NCI-H2227 (cell line): Measurements from ENCODE around the gene DNAJC8.

Source experiments
- DNase-seq: peaks from one replicate; lab custom pipeline; 2025; ENCODE audit not compliant: unreplicated experiment; lab: John Stamatoyannopoulos, UW

DNAJC8 gene

DNA sequence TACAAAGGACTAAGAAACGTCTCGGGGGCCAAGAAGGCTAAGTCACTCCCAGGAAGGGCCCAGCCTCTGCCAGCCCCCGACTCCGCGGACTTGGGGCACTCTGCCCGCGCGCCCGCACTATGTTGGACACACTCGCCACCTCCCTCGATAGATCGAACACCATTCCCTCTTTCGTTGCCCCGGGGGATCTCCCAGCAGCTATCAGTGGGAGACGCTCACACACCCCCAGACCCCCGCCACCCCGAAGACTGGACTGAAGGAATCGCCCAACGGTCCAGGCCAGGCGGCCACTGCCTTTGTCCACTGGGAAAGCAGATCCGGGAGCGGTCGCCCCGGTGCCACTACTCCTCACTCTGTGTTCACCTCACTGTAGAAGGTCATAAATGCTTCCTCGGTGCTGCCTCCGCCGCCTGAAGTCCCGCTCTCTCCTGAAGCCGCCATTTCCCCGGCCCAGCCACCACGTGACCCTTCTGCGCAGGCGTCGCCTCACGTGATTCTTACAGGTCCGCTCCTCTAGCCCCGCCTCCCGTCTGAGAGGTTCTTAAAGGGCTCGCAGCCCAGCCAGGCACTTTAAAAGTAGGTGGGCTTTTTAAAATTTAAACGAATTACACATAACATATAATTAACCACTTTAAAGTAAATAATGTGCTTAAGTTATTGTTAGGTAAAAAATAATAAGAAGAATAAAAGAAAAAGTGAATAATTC is at the start of gene DNAJC8:
Gene DNAJC8, minus strand, starts transcription at position 472 of the 706 bp plus-strand sequence. Its CDS starts 31 bp downstream, at position 441.
- peak; percentile 95 for DNase-seq

GRCh38 chr1:28281608-28282425 is 49.0 kb upstream of the DNAJC8 start:
- DNase-seq, result no peak

DNA sequence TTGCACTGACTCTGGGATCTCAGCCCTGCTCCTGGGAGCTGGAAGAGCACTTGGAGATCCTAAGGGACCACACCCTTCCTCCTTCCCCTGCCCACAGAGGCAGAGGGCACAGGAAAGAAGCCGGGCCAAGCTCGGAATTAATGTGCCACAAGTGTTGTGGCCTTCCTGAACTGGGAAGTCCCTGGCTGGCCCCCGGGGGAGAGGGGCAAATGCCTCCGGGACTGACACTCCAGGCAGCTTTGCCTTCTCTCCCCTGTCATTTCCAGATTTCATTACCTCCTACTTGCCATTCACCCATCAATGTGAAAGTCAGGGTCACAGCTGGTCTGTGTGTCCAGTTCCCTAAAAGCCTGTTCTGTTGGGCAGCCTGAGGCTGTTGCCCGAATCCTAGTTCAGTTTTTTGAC is 48.1 kb upstream of the DNAJC8 start:
- no peak for DNase-seq

DNA sequence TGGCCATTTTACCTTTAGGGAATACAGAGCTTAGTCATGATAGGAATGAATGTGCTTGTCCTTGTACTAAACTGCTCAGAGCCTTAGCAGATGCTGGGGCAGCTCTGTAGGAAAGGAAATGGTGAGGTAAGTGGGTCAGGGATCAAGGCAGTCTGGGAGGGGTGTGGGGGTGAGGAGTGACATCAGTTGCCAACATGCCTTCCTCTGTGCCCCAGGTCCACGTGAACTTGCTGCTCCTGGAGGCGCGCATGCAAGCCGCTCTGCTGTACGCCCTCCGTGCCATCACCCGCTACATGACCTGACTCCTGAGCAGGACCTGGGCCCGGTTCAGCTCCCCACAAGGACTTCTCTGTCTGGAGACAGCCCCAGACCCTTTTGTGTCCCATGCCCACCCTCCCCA is 47.7 kb upstream of the DNAJC8 start:
- DNase-seq, result no peak

- DNase-seq, result no peak
Measured at GRCh38 chr1:28279721-28280120, 46.9 kb upstream of the DNAJC8 start.

DNA sequence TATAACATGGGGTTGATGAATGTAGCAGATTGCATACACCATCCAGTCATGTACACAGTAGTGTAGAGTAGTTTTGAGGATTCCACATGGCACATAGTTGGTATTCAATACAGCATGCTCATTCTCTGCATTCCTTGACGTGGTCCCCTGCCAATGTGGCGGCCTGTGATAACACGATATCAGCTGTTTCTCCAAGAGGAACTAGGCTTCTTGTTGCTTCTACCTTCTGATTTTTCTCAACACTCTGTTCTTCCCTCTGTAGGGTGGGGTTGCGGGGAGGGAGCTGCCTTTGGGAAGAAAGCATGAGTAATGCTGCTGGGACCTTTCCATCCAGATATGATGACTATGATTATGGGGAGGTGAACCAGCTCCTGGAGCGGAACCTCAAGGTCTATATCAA is 45.9 kb upstream of the DNAJC8 start:
- DNase-seq, result no peak

GRCh38 chr1:28273216-28273860 is 40.5 kb upstream of the DNAJC8 start:
- DNase-seq, result no peak

GRCh38 chr1:28272215-28272852 is 39.5 kb upstream of the DNAJC8 start:
- DNase-seq, result no peak

DNA sequence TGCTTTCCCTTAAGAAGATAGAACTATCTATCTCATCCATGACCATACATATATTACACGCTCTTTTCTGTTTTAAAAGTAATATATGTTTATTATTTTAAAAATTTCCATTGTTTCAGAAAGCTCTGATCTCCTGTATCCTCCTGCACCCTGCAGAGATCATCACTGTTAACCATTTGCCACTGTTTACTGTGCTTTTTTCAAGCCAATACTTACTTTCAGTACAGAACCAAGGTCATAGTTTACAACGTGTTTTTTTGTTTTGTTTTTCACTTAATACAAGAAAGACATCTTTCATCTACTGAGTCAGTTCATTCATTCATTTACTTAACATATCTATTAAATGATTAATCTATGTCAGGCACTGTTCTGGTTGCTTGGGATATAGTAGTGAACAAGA is 36.7 kb upstream of the DNAJC8 start:
- DNase-seq, result no peak

DNA sequence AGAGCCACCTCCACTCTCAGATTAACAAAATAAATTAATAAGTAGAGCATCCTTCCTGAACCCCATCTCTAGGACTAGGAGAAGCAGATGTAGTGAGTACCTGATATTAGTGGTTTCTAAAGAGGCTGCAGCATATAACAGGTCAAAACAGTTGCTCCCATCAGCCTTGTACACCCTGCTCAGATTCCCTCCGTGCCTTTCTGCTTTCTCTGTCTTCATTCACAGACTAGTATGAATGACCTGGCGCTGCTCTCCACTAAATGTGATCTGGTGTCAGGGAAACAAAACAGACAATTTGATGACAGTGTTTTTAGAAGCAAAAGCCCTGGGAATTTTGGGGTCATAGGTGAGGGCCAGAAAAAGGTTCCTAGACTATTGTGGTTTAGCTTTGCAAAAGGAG is 34.8 kb upstream of the DNAJC8 start:
- no peak for DNase-seq

DNA sequence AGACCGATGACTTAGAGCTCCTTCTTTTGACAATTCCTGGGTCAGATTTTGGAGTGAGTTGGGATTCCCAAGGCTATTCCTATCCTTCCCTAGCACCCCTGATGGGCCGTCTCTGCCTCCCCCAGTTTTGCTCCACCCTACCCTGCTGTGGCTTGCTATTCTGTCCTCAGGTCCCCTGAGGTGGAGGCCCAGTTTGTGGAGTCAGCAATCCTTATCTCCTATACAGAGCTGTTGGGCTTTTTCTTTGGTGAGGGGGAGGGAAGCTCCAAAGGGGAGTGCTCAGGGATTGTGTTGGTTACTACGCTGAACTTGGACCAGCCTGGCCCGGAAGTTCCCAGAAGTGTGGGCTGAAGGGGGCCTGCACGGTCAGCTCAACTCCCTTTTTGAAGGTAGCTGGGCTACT is 34.1 kb upstream of the DNAJC8 start:
- DNase-seq, result no peak

GRCh38 chr1:28265577-28265976 is 32.7 kb upstream of the DNAJC8 start:
- DNase-seq, result no peak

DNA sequence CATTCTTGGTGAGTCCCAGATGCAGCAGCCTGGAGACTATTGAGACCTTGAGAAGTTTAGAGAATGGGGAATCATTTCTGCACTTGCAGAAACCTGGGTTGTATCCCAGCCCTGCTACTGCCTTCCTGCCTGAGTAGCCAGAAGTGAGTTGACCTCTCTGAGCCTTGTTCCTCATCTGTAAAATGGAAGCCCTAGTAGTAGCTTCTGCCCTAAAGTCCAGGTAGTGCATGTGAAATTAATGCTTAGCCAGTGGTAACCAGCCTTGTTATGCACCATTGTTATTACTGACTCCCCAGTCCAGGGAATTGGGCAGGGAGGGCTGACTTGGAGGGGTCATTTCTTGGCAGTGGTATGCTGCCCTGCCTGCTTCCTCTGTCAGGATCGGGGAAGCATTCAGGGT is 32.1 kb upstream of the DNAJC8 start:
- no peak for DNase-seq

- DNase-seq, result no peak
Measured at GRCh38 chr1:28260803-28261174, 28.0 kb upstream of the DNAJC8 start.

DNA sequence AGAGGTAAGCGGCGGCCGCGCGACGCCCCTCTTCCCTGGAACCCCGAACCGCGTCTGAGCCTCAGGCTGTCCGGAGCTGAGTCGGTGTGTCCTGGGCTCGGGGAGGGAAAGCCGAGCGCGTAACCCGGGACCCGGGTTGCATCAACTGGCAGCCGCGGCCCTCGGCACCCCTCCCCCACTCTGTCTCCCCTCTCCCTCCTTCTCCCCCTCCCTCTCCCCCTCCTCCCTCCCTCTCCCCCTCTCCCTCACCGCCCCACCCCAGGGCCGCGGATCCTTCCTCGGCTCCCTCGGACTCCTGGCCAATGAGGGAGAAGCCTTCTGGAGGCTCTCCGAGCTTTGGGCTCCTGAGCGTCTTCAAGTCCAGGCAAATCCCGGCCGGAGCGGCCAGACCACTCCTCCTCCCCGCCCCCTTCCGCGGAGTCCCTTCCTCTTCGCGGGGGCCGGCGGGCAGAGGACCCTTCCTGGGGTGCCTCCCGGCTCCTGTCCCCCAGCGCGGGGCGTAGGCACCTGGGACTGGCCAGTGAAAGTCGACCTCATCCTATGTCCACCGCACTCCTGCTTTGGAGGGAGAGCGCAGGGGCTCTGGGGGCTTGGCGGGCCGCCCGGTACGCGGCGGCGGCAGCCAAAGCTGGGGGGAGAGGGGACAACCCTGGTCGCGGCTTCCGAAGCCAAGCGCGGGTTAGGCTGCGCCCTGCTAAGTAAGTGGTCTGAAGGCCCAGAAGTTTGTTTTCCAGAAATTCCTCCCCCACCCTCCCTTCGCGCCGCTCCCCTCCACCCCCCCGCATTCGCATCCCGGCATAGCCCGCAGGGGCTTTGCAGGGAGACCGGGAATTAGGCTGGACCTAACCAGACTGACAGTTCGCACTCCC is 27.3 kb upstream of the DNAJC8 start:
- peak; percentile 85 for DNase-seq

DNA sequence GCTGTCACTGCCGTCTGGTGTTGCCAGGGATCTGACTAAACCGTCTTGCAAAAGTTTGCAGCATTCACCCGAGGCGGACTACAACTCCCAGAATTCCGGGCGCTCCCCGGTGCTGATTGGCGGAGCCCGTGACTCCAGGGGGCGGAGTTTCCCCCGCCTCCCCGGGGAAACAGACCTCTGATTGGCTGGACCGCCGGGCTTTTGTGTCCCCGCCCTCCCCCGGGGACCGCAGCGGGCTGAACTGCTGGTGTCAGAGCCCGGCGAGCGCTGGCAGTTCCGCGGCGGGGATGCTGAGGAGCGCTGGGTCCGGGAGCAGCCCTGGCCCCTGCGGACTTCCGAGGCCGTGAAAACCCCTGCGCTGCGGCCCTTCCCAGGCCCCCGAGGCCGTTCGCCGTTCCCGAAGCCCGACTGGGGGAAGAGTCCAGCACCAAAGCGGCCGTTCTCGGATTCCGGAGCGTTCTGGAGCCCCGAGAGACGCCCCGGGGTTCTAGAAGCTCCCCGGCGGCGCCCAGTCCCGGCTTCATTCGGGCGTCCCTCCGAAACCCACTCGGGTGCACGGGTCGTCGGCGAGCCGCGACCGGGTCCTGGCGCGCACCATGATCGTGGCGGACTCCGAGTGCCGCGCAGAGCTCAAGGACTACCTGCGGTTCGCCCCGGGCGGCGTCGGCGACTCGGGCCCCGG is 26.6 kb upstream of the DNAJC8 start, which contains the start of gene SESN2:
Gene SESN2, plus strand, starts transcription at position 267 of the 682 bp plus-strand sequence. Its CDS starts 330 bp downstream, at position 597.
- DNase-seq, result peak; percentile 99

GRCh38 chr1:28258628-28259251 is 25.9 kb upstream of the DNAJC8 start:
- DNase-seq, result no peak

DNA sequence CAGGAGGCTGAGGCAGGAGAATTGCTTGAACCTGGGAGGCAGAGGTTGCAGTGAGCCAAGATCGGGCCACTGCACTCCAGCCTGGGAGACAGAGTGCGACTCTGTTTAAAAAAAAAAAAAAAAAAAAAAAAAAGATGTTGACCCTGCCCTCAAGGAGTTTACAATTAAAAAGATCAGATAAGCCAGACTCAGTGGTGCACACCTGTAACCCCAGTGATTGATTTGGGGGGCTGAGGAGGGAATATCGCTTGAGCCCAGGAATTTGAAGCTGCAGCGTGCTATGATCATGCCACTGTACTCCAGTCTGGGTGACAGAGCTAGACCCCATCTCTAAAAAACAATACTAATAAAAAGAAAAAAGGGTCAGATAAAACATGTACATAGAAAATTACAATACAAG is 24.9 kb upstream of the DNAJC8 start:
- DNase-seq, result no peak

DNA sequence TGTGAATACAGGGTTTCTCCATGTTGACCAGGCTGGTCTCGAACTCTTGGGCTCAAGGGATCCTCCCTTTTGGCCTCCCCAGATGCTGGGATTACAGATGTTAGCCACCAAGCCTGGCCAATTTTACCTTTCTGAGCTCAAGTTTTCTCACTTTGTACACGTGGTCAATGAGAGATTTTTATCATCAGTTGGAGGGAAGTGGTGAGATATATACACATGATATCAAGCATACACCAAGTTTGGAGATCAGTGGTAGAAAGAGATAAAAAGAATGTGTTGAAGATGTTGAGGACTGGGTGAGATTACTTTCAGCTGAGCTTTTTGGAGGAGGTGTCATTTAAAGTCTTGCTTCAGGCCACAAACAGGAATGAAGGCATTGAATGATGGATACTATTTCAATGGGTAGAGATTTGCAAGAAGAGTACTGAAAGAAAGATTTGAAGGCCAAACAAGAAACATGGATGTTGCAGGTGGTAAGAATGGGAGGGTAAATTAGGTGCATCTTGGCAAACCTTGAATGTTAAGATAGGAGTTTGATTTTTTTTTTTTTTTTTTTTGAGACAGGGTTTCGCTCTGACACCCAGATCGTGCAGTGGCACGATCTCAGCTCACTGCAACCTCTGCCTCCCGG is 23.5 kb upstream of the DNAJC8 start:
- no peak for DNase-seq
